ENCODE data around the gene MTMR10. TPM values are rescaled to one million over a fixed set of nuclear protein-coding genes. Genes with fewer than 3 reads are reported as not detected.

MTMR10 gene
- total and polyA plus RNA-seq, 4 donors: 9.5 to 52.7 (median 21.4) TPM

DNA sequence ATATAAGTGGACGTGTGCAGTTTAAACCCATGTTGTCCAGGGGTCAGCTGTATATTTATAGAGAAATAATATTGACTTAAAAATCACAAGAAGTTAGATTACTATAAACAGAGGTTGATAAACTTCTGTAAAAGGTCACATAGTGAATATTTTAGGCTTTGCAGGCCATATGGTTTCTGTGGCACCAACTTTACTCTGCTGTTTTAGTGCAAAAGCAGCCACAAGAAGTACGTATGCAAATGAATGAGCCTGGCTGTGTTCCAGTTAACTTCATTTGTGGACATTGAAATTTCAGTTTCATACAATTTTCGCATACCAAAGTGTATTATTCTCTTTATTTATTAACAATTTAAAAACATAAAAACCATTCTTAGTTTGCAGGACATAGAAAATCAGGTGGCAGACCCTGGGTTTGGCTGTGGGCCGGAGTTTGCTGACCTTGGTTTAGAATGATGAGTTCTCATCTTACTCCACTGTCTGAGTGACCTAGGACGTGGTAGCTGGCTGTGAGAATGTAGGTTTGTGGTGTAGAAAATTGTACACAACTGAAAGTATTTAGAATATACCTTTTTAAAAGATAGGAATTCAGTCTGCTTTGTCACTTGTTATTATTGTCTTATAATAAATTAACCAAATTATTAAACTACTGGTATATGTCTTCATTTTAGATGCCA, 71.4 kb downstream of the MTMR10 start:
- Histone ChIP-seq H3K27ac (ENCODE audit: low read depth in 1 of 2, low read length in 1 of 2) (no peak overlapping the region), H3K9me3 (ENCODE audit: control insufficient read depth in 4 of 4, insufficient read depth in 3 of 4, low read length in 3 of 4) (no peaks in the 10 kb centered on the region)

DNA sequence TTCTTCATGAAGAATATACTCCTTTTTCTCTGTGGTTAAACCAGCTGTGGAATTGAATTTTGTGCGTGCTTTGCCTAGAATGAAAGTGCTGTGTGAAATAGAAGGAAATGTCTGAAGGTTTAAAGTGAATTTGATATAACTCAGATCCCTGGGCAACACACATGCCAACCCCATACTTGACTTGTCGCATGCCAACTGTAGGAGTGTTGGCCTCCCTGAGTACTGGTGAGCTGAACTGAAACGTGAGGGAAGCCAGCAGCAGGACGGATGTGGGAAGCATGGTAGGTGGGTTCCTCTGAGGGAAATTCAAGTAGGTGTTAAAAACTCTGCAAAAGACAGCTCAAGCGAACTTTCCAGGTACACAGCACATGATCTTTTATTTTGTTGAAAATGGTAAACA, 73.1 kb downstream of the MTMR10 start:
- ATAC-seq (ENCODE audit: insufficient read depth, low FRiP score) (no peak), DNase-seq (no peak)
- TF ChIP-seq, protein P1, sequence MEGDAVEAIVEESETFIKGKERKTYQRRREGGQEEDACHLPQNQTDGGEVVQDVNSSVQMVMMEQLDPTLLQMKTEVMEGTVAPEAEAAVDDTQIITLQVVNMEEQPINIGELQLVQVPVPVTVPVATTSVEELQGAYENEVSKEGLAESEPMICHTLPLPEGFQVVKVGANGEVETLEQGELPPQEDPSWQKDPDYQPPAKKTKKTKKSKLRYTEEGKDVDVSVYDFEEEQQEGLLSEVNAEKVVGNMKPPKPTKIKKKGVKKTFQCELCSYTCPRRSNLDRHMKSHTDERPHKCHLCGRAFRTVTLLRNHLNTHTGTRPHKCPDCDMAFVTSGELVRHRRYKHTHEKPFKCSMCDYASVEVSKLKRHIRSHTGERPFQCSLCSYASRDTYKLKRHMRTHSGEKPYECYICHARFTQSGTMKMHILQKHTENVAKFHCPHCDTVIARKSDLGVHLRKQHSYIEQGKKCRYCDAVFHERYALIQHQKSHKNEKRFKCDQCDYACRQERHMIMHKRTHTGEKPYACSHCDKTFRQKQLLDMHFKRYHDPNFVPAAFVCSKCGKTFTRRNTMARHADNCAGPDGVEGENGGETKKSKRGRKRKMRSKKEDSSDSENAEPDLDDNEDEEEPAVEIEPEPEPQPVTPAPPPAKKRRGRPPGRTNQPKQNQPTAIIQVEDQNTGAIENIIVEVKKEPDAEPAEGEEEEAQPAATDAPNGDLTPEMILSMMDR (IDR thresholded peaks at IDR 0.05; ENCODE audit: control extremely low read depth, extremely low read depth): no peak
- no peak overlapping the region for H3K27ac ChIP-seq (ENCODE audit: low read depth in 1 of 2, low read length in 1 of 2)
- 91 to 92% methylated on average over 5 of the region's 5 CpGs for WGBS, 2 donors
- H3K27me3 ChIP-seq (ENCODE audit: control insufficient read depth in 3 of 3, insufficient read depth in 3 of 3, low read length in 2 of 3): no peaks in the 10 kb centered on the region
- peaks cover 3 to 54% (median 31%) of the 10 kb centered on the region in 4 donors for H3K36me3 ChIP-seq (ENCODE audit: control insufficient read depth in 4 of 4, insufficient read depth in 4 of 4, low read length in 4 of 4)
- H3K9ac ChIP-seq (ENCODE audit: insufficient read depth in 1 of 2, low read length in 2 of 2): no peak overlapping the region
- no peak overlapping the region for H3K4me3 ChIP-seq
- peaks cover 0 to 9% (median 0%) of the 10 kb centered on the region in 5 donors for H3K4me1 ChIP-seq (ENCODE audit: control insufficient read depth in 5 of 5, insufficient read depth in 5 of 5, low read length in 5 of 5)
- no peaks in the 10 kb centered on the region for H3K9me3 ChIP-seq (ENCODE audit: control insufficient read depth in 4 of 4, insufficient read depth in 3 of 4, low read length in 3 of 4)

More for the DNA sequence above, 71.4 kb downstream of the MTMR10 start:
- H3K4me1 ChIP-seq (ENCODE audit: control insufficient read depth in 5 of 5, insufficient read depth in 5 of 5, low read length in 5 of 5): peaks cover 0 to 9% (median 0%) of the 10 kb centered on the region in 5 donors
- H3K27me3 ChIP-seq (ENCODE audit: control insufficient read depth in 3 of 3, insufficient read depth in 3 of 3, low read length in 2 of 3): no peaks in the 10 kb centered on the region
- TF ChIP-seq, protein P1 (IDR thresholded peaks at IDR 0.05; ENCODE audit: control extremely low read depth, extremely low read depth): no peak
- H3K4me3 ChIP-seq: no peak overlapping the region
- no peak for ATAC-seq (ENCODE audit: insufficient read depth, low FRiP score)
- 91 to 92% methylated on average over 5 of the region's 5 CpGs for WGBS, 2 donors
- DNase-seq: no peak
- no peak overlapping the region for H3K9ac ChIP-seq (ENCODE audit: insufficient read depth in 1 of 2, low read length in 2 of 2)
- H3K36me3 ChIP-seq (ENCODE audit: control insufficient read depth in 4 of 4, insufficient read depth in 4 of 4, low read length in 4 of 4): peaks cover under 1 to 51% (median 38%) of the 10 kb centered on the region in 4 donors

DNA sequence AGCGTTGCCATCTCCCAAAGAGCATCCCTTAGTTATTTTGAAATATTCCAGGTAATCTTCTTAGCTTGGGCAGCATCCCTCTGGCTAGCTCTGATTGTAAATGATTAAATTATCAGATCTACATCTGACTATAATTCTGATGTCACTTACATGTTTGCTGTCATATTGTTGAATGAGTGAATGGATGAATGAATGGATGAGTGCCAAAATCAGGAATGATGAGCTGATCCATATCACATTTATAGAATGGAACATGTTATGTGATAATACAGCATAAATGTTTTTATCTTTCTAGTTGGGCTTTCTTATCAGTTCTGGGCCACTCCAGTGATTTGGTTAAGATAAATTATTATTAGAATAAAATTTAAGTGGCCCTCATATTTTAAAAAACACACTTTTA, 73.8 kb downstream of the MTMR10 start:
- H3K27ac ChIP-seq (ENCODE audit: low read depth in 1 of 2, low read length in 1 of 2): no peak overlapping the region
- TF ChIP-seq, protein P1 (IDR thresholded peaks at IDR 0.05; ENCODE audit: control extremely low read depth, extremely low read depth): no peak
- H3K27me3 ChIP-seq (ENCODE audit: control insufficient read depth in 3 of 3, insufficient read depth in 3 of 3, low read length in 2 of 3): no peaks in the 10 kb centered on the region
- no peak overlapping the region for H3K4me3 ChIP-seq
- peaks cover 0 to 6% (median 0%) of the 10 kb centered on the region in 5 donors for H3K4me1 ChIP-seq (ENCODE audit: control insufficient read depth in 5 of 5, insufficient read depth in 5 of 5, low read length in 5 of 5)
- ATAC-seq (ENCODE audit: insufficient read depth, low FRiP score) (no peak), DNase-seq (no peak)
- H3K36me3 ChIP-seq (ENCODE audit: control insufficient read depth in 4 of 4, insufficient read depth in 4 of 4, low read length in 4 of 4): peaks cover 3 to 50% (median 31%) of the 10 kb centered on the region in 4 donors
- H3K9ac ChIP-seq (ENCODE audit: insufficient read depth in 1 of 2, low read length in 2 of 2): no peak overlapping the region
- 78 to 87% methylated on average over 1 of the region's 1 CpG for WGBS, 2 donors
- H3K9me3 ChIP-seq (ENCODE audit: control insufficient read depth in 4 of 4, insufficient read depth in 3 of 4, low read length in 3 of 4): no peaks in the 10 kb centered on the region
